HG02588 (cell line): Measurements from ENCODE around the gene CDH4.
"Not testable (repeated sequence)": the region's sequence is repeated elsewhere in the genome, so short reads cannot be mapped to it uniquely, and the experiment has no call there.

Experiments
- ATAC-seq: cut with Tn5 transposase; IDR thresholded peaks from one replicate; pipeline ENCODE4 v1.9.1; 2021; ENCODE audit warnings: mild to moderate bottlenecking, moderate library complexity; ENCODE audit not compliant: unreplicated experiment

The CDH4 gene

GRCh38 chr20:61413752-61414151 lies 161.7 kb downstream of the CDH4 start:
- ATAC-seq: no peak

GRCh38 chr20:61414455-61414991 lies 162.5 kb downstream of the CDH4 start:
- no peak for ATAC-seq

- ATAC-seq: no peak
These were observed 164.5 kb downstream of the CDH4 start for GRCh38 chr20:61416546-61416945.

GRCh38 chr20:61417221-61417941 lies 165.3 kb downstream of the CDH4 start:
- ATAC-seq: no peak

- ATAC-seq: no peak
These were observed 166.9 kb downstream of the CDH4 start for GRCh38 chr20:61419010-61419409.

- ATAC-seq: no peak
These were observed 167.4 kb downstream of the CDH4 start for GRCh38 chr20:61419501-61419900.

- ATAC-seq: no peak
These were observed 168.0 kb downstream of the CDH4 start for GRCh38 chr20:61420056-61420455.

- no peak for ATAC-seq
These were observed 168.7 kb downstream of the CDH4 start for GRCh38 chr20:61420781-61421180.

GRCh38 chr20:61422636-61423425 lies 170.8 kb downstream of the CDH4 start:
- ATAC-seq: no peak

- no peak for ATAC-seq
These were observed 172.1 kb downstream of the CDH4 start for GRCh38 chr20:61424011-61424627.

- ATAC-seq: no peak
These were observed 172.8 kb downstream of the CDH4 start for GRCh38 chr20:61424628-61425420.

- not testable (repeated sequence) for ATAC-seq
These were observed 173.5 kb downstream of the CDH4 start for GRCh38 chr20:61425541-61425991.

- ATAC-seq: no peak
These were observed 174.3 kb downstream of the CDH4 start for GRCh38 chr20:61426352-61426751.

GRCh38 chr20:61429458-61430227 lies 177.6 kb downstream of the CDH4 start:
- ATAC-seq: no peak

GRCh38 chr20:61430228-61430624 lies 178.2 kb downstream of the CDH4 start:
- no peak for ATAC-seq

GRCh38 chr20:61433176-61433575 lies 181.1 kb downstream of the CDH4 start:
- no peak for ATAC-seq

GRCh38 chr20:61433816-61434215 lies 181.8 kb downstream of the CDH4 start:
- no peak for ATAC-seq

GRCh38 chr20:61434341-61434781 lies 182.3 kb downstream of the CDH4 start:
- no peak for ATAC-seq

GRCh38 chr20:61435184-61435822 lies 183.2 kb downstream of the CDH4 start:
- no peak for ATAC-seq
